MM.1S (cell line): ENCODE data around the gene HPGDS.

Source experiments
- DNase-seq: peaks from one replicate; pipeline ENCODE4 v3.0.0-alpha.2; 2015
- H2AFZ ChIP-seq: fragments of 300-600 bp; sonication (generic); 2 replicates; pipeline ENCODE4 v1.6.0; 2016; ENCODE audit warnings: antibody characterized with exemption, low read length
- H3F3A ChIP-seq: fragments of 300-600 bp; sonication (generic); 2 replicates; pipeline ENCODE4 v1.6.1; 2016; ENCODE audit warnings: mild to moderate bottlenecking, antibody characterized with exemption, low read length, moderate library complexity, mixed read lengths; ENCODE audit not compliant: insufficient read depth
- H3K27ac ChIP-seq: fragments of 300-600 bp; sonication (generic); 2 replicates; pipeline ENCODE4 v1.5.1; 2016; ENCODE audit warnings: mild to moderate bottlenecking, low read length
- H3K27me3 ChIP-seq: fragments of 300-600 bp; sonication (generic); replicated peaks from 2 replicates; pipeline ENCODE4 v1.6.0; 2016; ENCODE audit warnings: low read length; ENCODE audit not compliant: insufficient read depth
- H3K36me3 ChIP-seq: fragments of 300-600 bp; sonication (generic); replicated peaks from 2 replicates; pipeline ENCODE4 v1.6.1; 2016; ENCODE audit warnings: mild to moderate bottlenecking, low read length, mixed read lengths; ENCODE audit not compliant: insufficient read depth
- H3K4me1 ChIP-seq: fragments of 300-600 bp; sonication (generic); 2 replicates; pipeline ENCODE4 v1.6.1; 2016; ENCODE audit warnings: low read length, mixed read lengths
- H3K4me2 ChIP-seq: fragments of 300-600 bp; sonication (generic); 2 replicates; pipeline ENCODE4 v1.6.0; 2016; ENCODE audit warnings: low read depth, low read length
- H3K4me3 ChIP-seq: fragments of 300-600 bp; sonication (generic); 2 replicates; pipeline ENCODE4 v1.5.1; 2016; ENCODE audit warnings: low read length, mixed read lengths
- H3K79me2 ChIP-seq: fragments of 300-600 bp; sonication (generic); 2 replicates; pipeline ENCODE4 v1.6.1; 2016; ENCODE audit warnings: mixed run types, low read length, mixed read lengths
- H3K9ac ChIP-seq: fragments of 300-600 bp; sonication (generic); 2 replicates; pipeline ENCODE4 v1.6.1; 2016; ENCODE audit warnings: low read length, mixed read lengths
- H3K9me2 ChIP-seq: fragments of 300-600 bp; sonication (generic); replicated peaks from 2 replicates; pipeline ENCODE4 v1.6.1; 2016; ENCODE audit warnings: mild to moderate bottlenecking, low read length, mixed read lengths; ENCODE audit not compliant: insufficient read depth
- H3K9me3 ChIP-seq: fragments of 300-600 bp; sonication (generic); replicated peaks from 2 replicates; pipeline ENCODE4 v1.6.1; 2016; ENCODE audit warnings: mild to moderate bottlenecking, low read length, mixed read lengths; ENCODE audit not compliant: insufficient read depth
- H4K20me1 ChIP-seq: fragments of 300-600 bp; sonication (generic); 2 replicates; pipeline ENCODE4 v1.6.1; 2016; ENCODE audit warnings: mild to moderate bottlenecking, low read length, moderate library complexity, mixed read lengths; ENCODE audit not compliant: insufficient read depth
- EZH2 ChIP-seq: fragments of 300-600 bp; sonication (generic); optimal IDR thresholded peaks from 2 replicates; pipeline ENCODE3; 2017; ENCODE audit warnings: low read depth, mild to moderate bottlenecking, antibody characterized with exemption, low read length, mixed read lengths
- EZH2phosphoT487 ChIP-seq: fragments of 300-600 bp; sonication (generic); IDR thresholded peaks from 2 replicates; pipeline ENCODE4 v1.6.1; 2018; ENCODE audit warnings: antibody characterized with exemption, low read length
- TF ChIP-seq, protein P1 (sequence below): fragments of 300-600 bp; sonication (generic); IDR thresholded peaks from 2 replicates; pipeline ENCODE4 v1.5.1; 2016; ENCODE audit warnings: antibody characterized with exemption, low read length, mixed read lengths

The HPGDS gene

DNA sequence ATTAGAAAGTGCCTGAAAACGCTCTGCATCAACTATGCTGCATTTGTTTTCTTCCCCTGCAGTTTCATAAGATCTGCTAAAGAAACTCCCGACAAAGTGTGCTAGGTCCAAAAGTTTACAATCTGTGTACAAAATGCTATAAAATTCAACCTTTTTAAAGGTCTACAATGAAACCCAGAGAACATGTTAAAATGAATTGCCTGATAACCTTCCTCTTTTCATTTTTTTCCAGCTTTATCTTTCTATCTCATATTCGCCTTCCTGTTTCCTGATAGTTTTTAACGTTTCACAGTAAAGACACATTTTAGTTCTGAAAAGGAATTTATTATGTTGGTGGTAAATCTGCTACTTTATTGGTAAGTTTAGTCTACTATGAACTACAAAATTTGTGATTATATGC, 9.5 kb upstream of the HPGDS start:
- Histone ChIP-seq H3K4me2 (no peak overlapping the region), H3K4me1 (no peaks in the 10 kb centered on the region), H2AFZ (no peak overlapping the region), H3K27me3 (no peaks in the 10 kb centered on the region), H3K4me3 (no peak overlapping the region), H3K9ac (no peak overlapping the region), H3K36me3 (no peaks in the 10 kb centered on the region), H3K79me2 (no peaks in the 10 kb centered on the region), H3F3A (no peaks in the 10 kb centered on the region), H3K9me2 (no peaks in the 10 kb centered on the region), H3K27ac (no peak overlapping the region), H3K9me3 (no peaks in the 10 kb centered on the region), H4K20me1 (no peaks in the 10 kb centered on the region)
- no peak for DNase-seq
- TF ChIP-seq EZH2phosphoT487 (no peak), EZH2 (no peak)
- TF ChIP-seq, protein P1, sequence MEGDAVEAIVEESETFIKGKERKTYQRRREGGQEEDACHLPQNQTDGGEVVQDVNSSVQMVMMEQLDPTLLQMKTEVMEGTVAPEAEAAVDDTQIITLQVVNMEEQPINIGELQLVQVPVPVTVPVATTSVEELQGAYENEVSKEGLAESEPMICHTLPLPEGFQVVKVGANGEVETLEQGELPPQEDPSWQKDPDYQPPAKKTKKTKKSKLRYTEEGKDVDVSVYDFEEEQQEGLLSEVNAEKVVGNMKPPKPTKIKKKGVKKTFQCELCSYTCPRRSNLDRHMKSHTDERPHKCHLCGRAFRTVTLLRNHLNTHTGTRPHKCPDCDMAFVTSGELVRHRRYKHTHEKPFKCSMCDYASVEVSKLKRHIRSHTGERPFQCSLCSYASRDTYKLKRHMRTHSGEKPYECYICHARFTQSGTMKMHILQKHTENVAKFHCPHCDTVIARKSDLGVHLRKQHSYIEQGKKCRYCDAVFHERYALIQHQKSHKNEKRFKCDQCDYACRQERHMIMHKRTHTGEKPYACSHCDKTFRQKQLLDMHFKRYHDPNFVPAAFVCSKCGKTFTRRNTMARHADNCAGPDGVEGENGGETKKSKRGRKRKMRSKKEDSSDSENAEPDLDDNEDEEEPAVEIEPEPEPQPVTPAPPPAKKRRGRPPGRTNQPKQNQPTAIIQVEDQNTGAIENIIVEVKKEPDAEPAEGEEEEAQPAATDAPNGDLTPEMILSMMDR = no peak

DNA sequence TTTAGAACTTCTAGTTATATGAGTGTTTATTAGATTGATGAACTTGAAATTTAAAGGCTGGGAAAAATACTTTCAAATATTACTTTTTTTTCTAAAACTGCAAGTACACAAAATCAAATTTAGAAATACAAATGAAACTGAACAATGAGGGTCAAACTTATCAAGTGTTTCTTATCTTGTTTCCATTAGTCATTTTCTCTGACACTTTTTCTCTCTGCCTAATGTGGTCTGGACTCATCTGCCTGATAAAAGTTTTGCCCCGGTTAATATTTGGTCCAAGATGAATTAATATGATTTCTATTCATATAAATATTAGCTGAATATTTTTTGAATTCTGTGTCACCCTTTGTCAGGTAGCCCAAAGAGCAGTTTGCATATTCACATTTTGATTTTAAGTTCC, 8.7 kb upstream of the HPGDS start:
- Histone ChIP-seq H3K4me1 (no peaks in the 10 kb centered on the region), H3K27me3 (no peaks in the 10 kb centered on the region), H2AFZ (no peak overlapping the region), H3K4me3 (no peak overlapping the region), H3F3A (no peaks in the 10 kb centered on the region), H3K79me2 (no peaks in the 10 kb centered on the region), H3K9me3 (no peaks in the 10 kb centered on the region), H3K27ac (no peak overlapping the region), H3K9ac (no peak overlapping the region), H3K36me3 (no peaks in the 10 kb centered on the region), H4K20me1 (no peaks in the 10 kb centered on the region), H3K4me2 (no peak overlapping the region), H3K9me2 (no peaks in the 10 kb centered on the region)
- no peak for DNase-seq
- TF ChIP-seq EZH2phosphoT487 (no peak), EZH2 (no peak)
- TF ChIP-seq, protein P1 = no peak

DNA sequence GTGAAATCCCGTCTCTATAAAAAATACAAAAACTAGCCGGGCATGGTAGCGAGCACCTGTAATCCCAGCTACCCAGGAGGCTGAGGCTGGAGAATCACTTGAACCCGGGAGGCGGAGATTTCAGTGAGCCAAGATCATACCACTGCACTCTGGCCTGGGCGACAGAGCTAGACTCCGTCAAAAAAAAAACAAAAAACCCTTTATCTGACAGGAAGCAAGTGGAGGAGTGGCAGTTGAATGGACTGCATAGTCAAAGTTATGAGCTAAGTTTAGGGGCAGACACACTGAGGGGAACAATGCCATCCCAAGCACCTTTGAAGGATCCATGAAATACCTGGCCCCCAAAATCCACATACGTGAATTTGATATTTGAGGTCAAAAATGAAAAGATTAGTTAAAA, 7.5 kb upstream of the HPGDS start:
- H3K9me3 ChIP-seq = no peaks in the 10 kb centered on the region
- no peak for DNase-seq
- H3K4me3 ChIP-seq = no peak overlapping the region
- H3K9me2 ChIP-seq = no peaks in the 10 kb centered on the region
- no peaks in the 10 kb centered on the region for H3F3A ChIP-seq
- H3K9ac ChIP-seq = no peak overlapping the region
- H3K36me3 ChIP-seq = no peaks in the 10 kb centered on the region
- H3K27ac ChIP-seq = no peak overlapping the region
- no peaks in the 10 kb centered on the region for H3K4me1 ChIP-seq
- no peak overlapping the region for H2AFZ ChIP-seq
- H3K79me2 ChIP-seq = no peaks in the 10 kb centered on the region
- H3K27me3 ChIP-seq = no peaks in the 10 kb centered on the region
- no peak overlapping the region for H3K4me2 ChIP-seq
- H4K20me1 ChIP-seq = no peaks in the 10 kb centered on the region
- TF ChIP-seq, protein P1 = no peak
- TF ChIP-seq EZH2 (no peak), EZH2phosphoT487 (no peak)
